B cell (primary cell): Measurements from ENCODE around the gene APLP1. TPM values are rescaled to one million over a fixed set of nuclear protein-coding genes. Genes with fewer than 3 reads are reported as not detected.

ENCODE experiments used
- ATAC-seq: fragments of 200-7000 bp; cut with Tn5 transposase; one replicate; pipeline ENCODE4 v1.10.0; 2021; ENCODE audit warnings: low read depth, mild to moderate bottlenecking, moderate number of reproducible peaks, moderate library complexity
- CTCF ChIA-PET: fragments of 350-600 bp; sonication (Branson Sonifier 250); formaldehyde crosslinking; loops from one replicate; lab custom pipeline; 2021; ENCODE audit warnings: antibody characterized with exemption, inconsistent platforms; lab: Charles Lee
- POLR2A ChIA-PET: fragments of 350-600 bp; sonication (Branson Sonifier 250); formaldehyde crosslinking; loops from one replicate; lab custom pipeline; 2021; ENCODE audit warnings: antibody characterized with exemption; lab: Charles Lee
- DNase-seq: peaks from one replicate; pipeline ENCODE4 v3.0.0; 2013
- H2AFZ ChIP-seq: 2 replicates; pipeline ENCODE4 v1.6.1; 2012; ENCODE audit warnings: mild to moderate bottlenecking, low read depth, low read length; ENCODE audit not compliant: insufficient read depth, poor library complexity, severe bottlenecking
- H3K27ac ChIP-seq, 2 donors: 1 replicate in 1 of 2; 2 replicates in 1 of 2; pipeline ENCODE4 v1.5.1; 2012 to 2013; ENCODE audit warnings: low read length in 2 of 2, mild to moderate bottlenecking in 2 of 2, moderate library complexity in 1 of 2
- H3K27me3 ChIP-seq, 4 experiments: fragments of 200-600 bp in 1 of 4; sonication (generic) in 1 of 4; replicated peaks in 1 of 4; 1 replicate in 2 of 4; 2 replicates in 2 of 4; pipeline versions ENCODE4 v1.6.1 to v1.7.0; 2013 to 2016; ENCODE audit warnings: low read length in 3 of 4, mild to moderate bottlenecking in 2 of 4, mixed read lengths in 1 of 4, moderate library complexity in 1 of 4; ENCODE audit not compliant: insufficient read depth in 4 of 4, control insufficient read depth in 3 of 4; ENCODE audit errors: control extremely low read depth in 1 of 4
- H3K36me3 ChIP-seq, 2 experiments: replicated peaks in 1 of 2; 1 replicate in 1 of 2; 2 replicates in 1 of 2; pipeline versions ENCODE4 v1.6.1 to v1.7.1; 2013; ENCODE audit warnings: low read length in 1 of 2; ENCODE audit not compliant: insufficient read depth in 2 of 2, control insufficient read depth in 1 of 2; ENCODE audit errors: control extremely low read depth in 1 of 2, extremely low read depth in 1 of 2
- H3K4me1 ChIP-seq, 2 donors: fragments of 200-600 bp in 1 of 2; sonication (generic) in 1 of 2; 1 replicate in 1 of 2; 2 replicates in 1 of 2; pipeline versions ENCODE4 v1.5.1 to v1.6.1; 2013 to 2017; ENCODE audit warnings: low read length in 2 of 2; ENCODE audit not compliant: control insufficient read depth in 2 of 2, insufficient read depth in 2 of 2
- H3K4me2 ChIP-seq: replicated peaks from 2 replicates; pipeline ENCODE3; 2012; ENCODE audit warnings: mild to moderate bottlenecking, low read depth, low read length; ENCODE audit not compliant: poor library complexity, severe bottlenecking
- H3K4me3 ChIP-seq, 5 experiments: fragments of 200-600 bp in 1 of 5; sonication (generic) in 1 of 5; 1 replicate in 3 of 5; 2 replicates in 2 of 5; pipeline versions ENCODE4 v1.5.1 to v1.7.0; 2011 to 2016; ENCODE audit warnings: low read length in 4 of 5, mild to moderate bottlenecking in 4 of 5, low read depth in 2 of 5, control low read depth in 1 of 5, moderate library complexity in 1 of 5; ENCODE audit not compliant: insufficient read depth in 1 of 5; ENCODE audit errors: control extremely low read depth in 1 of 5, extremely low read depth in 1 of 5
- H3K79me2 ChIP-seq: fragments of 200-600 bp; sonication (generic); one replicate; pipeline ENCODE4 v1.6.0; 2016; ENCODE audit warnings: low read length; ENCODE audit not compliant: control insufficient read depth, insufficient read depth
- H3K9ac ChIP-seq: fragments of 200-600 bp; sonication (generic); 2 replicates; pipeline ENCODE4 v1.6.1; 2017; ENCODE audit warnings: mild to moderate bottlenecking, low read length, moderate library complexity
- H3K9me3 ChIP-seq, 3 donors: one replicate each; pipeline versions ENCODE4 v1.6.1 to v1.7.1; 2013; ENCODE audit warnings: low read length in 2 of 3; ENCODE audit not compliant: control insufficient read depth in 2 of 3, insufficient read depth in 1 of 3; ENCODE audit errors: control extremely low read depth in 1 of 3
- H4K20me1 ChIP-seq: 2 replicates; pipeline ENCODE4 v1.6.0; 2012; ENCODE audit warnings: mild to moderate bottlenecking, low read length; ENCODE audit not compliant: insufficient read depth, control insufficient read depth, poor library complexity, severe bottlenecking
- H3K27ac Mint-ChIP-seq: one replicate; pipeline ENCODE4 v1.8.0; 2021; ENCODE audit warnings: mixed read lengths
- H3K27me3 Mint-ChIP-seq: one replicate; pipeline ENCODE4 v1.8.0; 2021; ENCODE audit warnings: mixed read lengths
- H3K4me1 Mint-ChIP-seq: one replicate; pipeline ENCODE4 v1.8.0; 2021; ENCODE audit warnings: mixed read lengths
- H3K4me3 Mint-ChIP-seq: one replicate; pipeline ENCODE4 v1.8.0; 2021; ENCODE audit warnings: mixed read lengths
- H3K9me3 Mint-ChIP-seq: one replicate; pipeline ENCODE4 v1.8.0; 2022; ENCODE audit warnings: mixed read lengths; ENCODE audit not compliant: insufficient read depth
- CTCF ChIP-seq: fragments of 200-600 bp; IDR thresholded peaks from one replicate; pipeline ENCODE4 v1.8.0; 2022; ENCODE audit warnings: antibody characterized with exemption, mild to moderate bottlenecking
- EZH2 ChIP-seq: IDR thresholded peaks from 2 replicates; pipeline ENCODE4 v1.6.1; 2012; ENCODE audit warnings: borderline replicate concordance, low read depth, mild to moderate bottlenecking, moderate library complexity, low read length; ENCODE audit not compliant: insufficient read depth, poor library complexity, severe bottlenecking
- WGBS: methylation state at CpG from one replicate; pipeline ENCODE4 v1.1.5; 2013; ENCODE audit warnings: missing lambda C conversion rate; ENCODE audit not compliant: insufficient coverage; 5-methylcytosine and 5-hydroxymethylcytosine counted together
- intact Hi-C: fragments of 100-400 bp; cut with micrococcal nuclease; formaldehyde crosslinking; loops from one replicate; pipeline ENCODE4 v1.10.0; 2022
- polyA plus RNA-seq: library from polyadenylated mRNA; depleted of rRNA; stranded (reverse); fragments of >200 nt; gene quantifications from 2 replicates; pipeline ENCODE4 v1.2.3, GENCODE V29; 2012
- total RNA-seq, 2 donors: library from RNA; stranded (reverse); fragments of 120-200 nt in 1 of 2; gene quantifications; 1 replicate in 1 of 2; 2 replicates in 1 of 2; pipeline versions ENCODE4 v1.2.3 to v1.2.4, GENCODE V29; 2013 to 2022

The APLP1 gene
- total and polyA plus RNA-seq, 2 donors (not counting 1 experiment from before 2014, with no cell fraction given): 0.06 TPM; not detected in 1

- Histone ChIP-seq H3K4me3 (no peak overlapping the region), H3K4me1 (peaks cover 4 to 7% of the 10 kb centered on the region in 2 donors), H3K36me3 (no peaks in the 10 kb centered on the region), H3K9me3 (peaks cover 0 to 15% (median 0%) of the 10 kb centered on the region in 3 donors), H3K27ac (no peak overlapping the region), H4K20me1 (no peaks in the 10 kb centered on the region), H3K79me2 (no peaks in the 10 kb centered on the region), H3K27me3 (peaks cover 0 to 36% (median 12%) of the 10 kb centered on the region in 4 experiments), H3K4me2 (no peak overlapping the region), H2AFZ (no peak overlapping the region), H3K9ac (no peak overlapping the region)
- intact Hi-C loops: loop anchor here (1.0 to 5.0 kb wide), 2 partner anchors 172 to 186 kb away; partner anchors contain the start of genes THAP8 and WDR62
- H3K4me1 Mint-ChIP-seq: peaks cover 16% of the 10 kb centered on the region
- peaks cover 35% of the 10 kb centered on the region for H3K27me3 Mint-ChIP-seq
- DNase-seq: peak; percentile 78
- ChIA-PET POLR2A (interaction anchor here (0.6 to 0.9 kb wide), 2 partner anchors 19 to 328 kb away, joined by 3 read pairs; no protein-coding TSS in a partner anchor), CTCF (interaction anchor here (6.8 kb wide), 1 partner anchor 52 kb away, joined by 168 read pairs; no protein-coding TSS in a partner anchor)
- H3K4me3 Mint-ChIP-seq: no peak overlapping the region
- TF ChIP-seq CTCF: no peak
- no peak for TF ChIP-seq EZH2
- peak overlapping the region; percentile 15 for H3K27ac Mint-ChIP-seq
- peak; percentile 52 for ATAC-seq
- 3% methylated on average over 24 of the region's 28 CpGs for WGBS
- no peaks in the 10 kb centered on the region for H3K9me3 Mint-ChIP-seq
Observed at GRCh38 chr19:35879770-35880317, 11.5 kb downstream of the APLP1 start.
